ENCODE measurements around the gene INSL3.
A peak's percentile ranks its signal among the peaks of the same experiment; 100 is the strongest.

INSL3 gene

GRCh38 chr19:17821190-17821589, at the start of gene INSL3:
INSL3 (minus strand) TSS chr19:17821519; CDS start chr19:17821506, 13 bp downstream.
- no peak for DNase-seq

- DNase-seq: no peak
Observed at GRCh38 chr19:17869114-17869608, 47.8 kb upstream of the INSL3 start.

- DNase-seq: no peak
Observed at GRCh38 chr19:17868669-17869068, 47.4 kb upstream of the INSL3 start.

GRCh38 chr19:17866964-17867486, 45.7 kb upstream of the INSL3 start:
- DNase-seq: no peak

- no peak for DNase-seq
Observed at GRCh38 chr19:17866312-17866963, 45.1 kb upstream of the INSL3 start.

- peak; percentile 61 for DNase-seq
Observed at GRCh38 chr19:17865364-17866311, 44.3 kb upstream of the INSL3 start.

- no peak for DNase-seq
Observed at GRCh38 chr19:17863520-17864182, 42.3 kb upstream of the INSL3 start.

- DNase-seq: no peak
Observed at GRCh38 chr19:17862711-17863519, 41.6 kb upstream of the INSL3 start.

GRCh38 chr19:17861542-17862402, 40.5 kb upstream of the INSL3 start:
- DNase-seq: no peak

- no peak for DNase-seq
Observed at GRCh38 chr19:17860993-17861360, 39.7 kb upstream of the INSL3 start.

GRCh38 chr19:17860331-17860992, 39.1 kb upstream of the INSL3 start:
- DNase-seq: peak; percentile 30

- peak; percentile 100 for DNase-seq
Observed at GRCh38 chr19:17859533-17860330, 38.4 kb upstream of the INSL3 start, which contains the start of gene RPL18A. RPL18A (plus strand) TSS chr19:17859910; CDS start chr19:17859957, 47 bp downstream.

- DNase-seq: peak; percentile 79
Observed at GRCh38 chr19:17855280-17856152, 34.2 kb upstream of the INSL3 start.

- no peak for DNase-seq
Observed at GRCh38 chr19:17854061-17854460, 32.7 kb upstream of the INSL3 start.

GRCh38 chr19:17848595-17849292, 27.4 kb upstream of the INSL3 start:
- DNase-seq: no peak

GRCh38 chr19:17847538-17848366, 26.4 kb upstream of the INSL3 start, which contains the start of gene JAK3:
JAK3 (minus strand) TSS chr19:17847982; CDS start chr19:17844417, 3,565 bp downstream.
- peak; percentile 39 for DNase-seq

GRCh38 chr19:17846146-17846545, 24.8 kb upstream of the INSL3 start:
- no peak for DNase-seq
